ENCODE measurements around the gene USH2A.

DNA sequence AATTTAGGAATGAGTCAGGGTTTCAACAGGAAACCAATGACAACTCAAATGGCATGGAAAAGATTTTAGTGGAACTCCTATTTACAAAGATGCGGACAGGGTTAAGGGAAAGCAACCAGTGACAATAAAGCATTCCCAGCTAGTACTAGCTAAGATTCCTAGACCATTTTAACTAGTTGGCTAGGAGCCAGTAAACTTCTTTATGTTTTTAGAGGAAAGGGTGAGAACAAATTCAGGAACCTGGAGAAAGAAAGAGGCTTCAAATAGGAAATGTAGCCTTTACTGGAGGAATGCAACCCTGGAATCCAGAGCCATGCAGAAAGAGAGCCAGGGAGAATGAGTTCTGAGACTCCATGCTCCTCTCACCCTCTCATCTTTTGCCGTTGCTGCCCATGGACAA, 439.6 kb downstream of the USH2A start:
- TF ChIP-seq EZH2phosphoT487 (IDR thresholded peaks at IDR 0.05; ENCODE audit: insufficient read depth, low read depth) (no peak), EZH2 (IDR thresholded peaks at IDR 0.05; ENCODE audit: insufficient read depth, poor library complexity, severe bottlenecking) (no peak)

All from GM23248 (cell line).